Tibial nerve (tissue), 4 donors: ENCODE data around the gene KIF21A. TPM values are rescaled to one million over a fixed set of nuclear protein-coding genes. Genes with fewer than 3 reads are reported as not detected.

Source experiments
- DNase-seq, 2 donors: peaks; one replicate each; pipeline ENCODE4 v3.0.0-alpha.2; 2019; ENCODE audit warnings: low spot score in 2 of 2
- H3K27ac ChIP-seq, 4 donors: fragments of 200-600 bp; sonication (generic) in 3 of 4; one replicate each; pipeline ENCODE4 v1.5.1; 2017 to 2019; ENCODE audit warnings: mild to moderate bottlenecking in 1 of 4
- H3K27me3 ChIP-seq, 2 donors: fragments of 200-600 bp; sonication (generic) in 1 of 2; one replicate each; pipeline versions ENCODE4 v1.5.1 to v1.6.0; 2017 to 2019
- H3K36me3 ChIP-seq, 3 donors: fragments of 200-600 bp; sonication (generic); one replicate each; pipeline ENCODE4 v1.5.1; 2018 to 2019
- H3K4me1 ChIP-seq, 4 donors: fragments of 200-600 bp; sonication (generic) in 3 of 4; one replicate each; pipeline ENCODE4 v1.5.1; 2017 to 2019
- H3K4me3 ChIP-seq, 4 donors: fragments of 200-600 bp; sonication (generic) in 3 of 4; one replicate each; pipeline ENCODE4 v1.5.1; 2017 to 2019; ENCODE audit warnings: mild to moderate bottlenecking in 1 of 4, moderate library complexity in 1 of 4
- H3K9me3 ChIP-seq, 4 donors: fragments of 200-600 bp; sonication (generic) in 3 of 4; one replicate each; pipeline ENCODE4 v1.5.1; 2017 to 2019
- CTCF ChIP-seq, 5 experiments: fragments of 200-600 bp in 3 of 5; fragments of 450-650 bp in 2 of 5; sonication (generic) in 3 of 5; IDR thresholded peaks; one replicate each; pipeline ENCODE4 v1.5.1; 2016 to 2019; ENCODE audit warnings: antibody characterized with exemption in 5 of 5, mild to moderate bottlenecking in 3 of 5, moderate library complexity in 2 of 5
- EP300 ChIP-seq, 2 donors: sonication (generic); formaldehyde crosslinking; IDR thresholded peaks; one replicate each; pipeline ENCODE4 v1.6.1; 2017; ENCODE audit warnings: antibody characterized with exemption in 2 of 2, mild to moderate bottlenecking in 1 of 2
- POLR2A ChIP-seq, 2 donors: fragments of 450-650 bp; IDR thresholded peaks; one replicate each; pipeline ENCODE4 v1.6.1; 2017; ENCODE audit warnings: antibody characterized with exemption in 2 of 2, mild to moderate bottlenecking in 2 of 2, moderate library complexity in 2 of 2
- WGBS, 2 donors: methylation state at CpG; one replicate each; pipeline ENCODE4 v1.1.5; 2018; 5-methylcytosine and 5-hydroxymethylcytosine counted together
- total RNA-seq, 4 donors: library from RNA; depleted of rRNA; stranded (reverse); fragments of >200 nt; gene quantifications; one replicate each; pipeline ENCODE4 v1.1.0, GENCODE V29; 2016

The KIF21A gene
- total RNA-seq, 4 donors from 2014 or later: 13.5 to 56.6 (median 30.2) TPM

GRCh38 chr12:39435531-39435930 is 7.4 kb downstream of the KIF21A start:
- Histone ChIP-seq H3K4me3 (no peak overlapping the region), H3K9me3 (no peaks in the 10 kb centered on the region), H3K4me1 (peaks cover 0 to 7% (median 2%) of the 10 kb centered on the region in 4 donors), H3K27me3 (no peaks in the 10 kb centered on the region), H3K27ac (no peak overlapping the region), H3K36me3 (no peaks in the 10 kb centered on the region)
- no peak for TF ChIP-seq EP300 (IDR thresholded peaks at IDR 0.05)
- no peak for TF ChIP-seq POLR2A (IDR thresholded peaks at IDR 0.05)
- TF ChIP-seq CTCF (IDR thresholded peaks at IDR 0.05): no peak
- WGBS, 2 donors: 70 to 71% methylated on average over 3 of the region's 3 CpGs
- DNase-seq: no peak

DNA sequence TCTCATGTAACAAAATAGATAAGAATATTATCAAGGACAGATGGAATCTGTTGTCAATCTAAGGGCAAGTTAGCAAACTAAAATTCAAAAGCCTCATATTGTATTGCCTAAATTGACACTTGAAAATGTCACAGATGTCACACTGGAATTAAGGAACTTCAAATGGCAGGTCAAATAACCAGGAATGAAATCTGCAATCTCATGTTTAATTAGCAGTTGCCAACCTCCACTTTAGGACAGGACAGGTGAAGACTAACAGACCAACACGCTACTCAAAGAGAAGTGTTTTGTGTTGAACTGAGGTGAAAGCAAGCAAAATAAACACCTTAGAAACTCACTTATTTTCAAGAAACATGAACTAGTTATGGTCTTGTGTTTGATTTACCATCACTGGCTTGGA is 11.1 kb downstream of the KIF21A start:
- no peak overlapping the region for H3K27ac ChIP-seq
- no peak for TF ChIP-seq POLR2A (IDR thresholded peaks at IDR 0.05)
- no peak for TF ChIP-seq EP300 (IDR thresholded peaks at IDR 0.05)
- TF ChIP-seq CTCF (IDR thresholded peaks at IDR 0.05): no peak
- no peak overlapping the region for H3K4me3 ChIP-seq
- H3K4me1 ChIP-seq: no peaks in the 10 kb centered on the region
- DNase-seq: no peak
- H3K27me3 ChIP-seq: no peaks in the 10 kb centered on the region
- H3K36me3 ChIP-seq: no peaks in the 10 kb centered on the region
- H3K9me3 ChIP-seq: no peaks in the 10 kb centered on the region
- WGBS, 2 donors: 73 to 93% methylated on average over 1 of the region's 1 CpG

DNA sequence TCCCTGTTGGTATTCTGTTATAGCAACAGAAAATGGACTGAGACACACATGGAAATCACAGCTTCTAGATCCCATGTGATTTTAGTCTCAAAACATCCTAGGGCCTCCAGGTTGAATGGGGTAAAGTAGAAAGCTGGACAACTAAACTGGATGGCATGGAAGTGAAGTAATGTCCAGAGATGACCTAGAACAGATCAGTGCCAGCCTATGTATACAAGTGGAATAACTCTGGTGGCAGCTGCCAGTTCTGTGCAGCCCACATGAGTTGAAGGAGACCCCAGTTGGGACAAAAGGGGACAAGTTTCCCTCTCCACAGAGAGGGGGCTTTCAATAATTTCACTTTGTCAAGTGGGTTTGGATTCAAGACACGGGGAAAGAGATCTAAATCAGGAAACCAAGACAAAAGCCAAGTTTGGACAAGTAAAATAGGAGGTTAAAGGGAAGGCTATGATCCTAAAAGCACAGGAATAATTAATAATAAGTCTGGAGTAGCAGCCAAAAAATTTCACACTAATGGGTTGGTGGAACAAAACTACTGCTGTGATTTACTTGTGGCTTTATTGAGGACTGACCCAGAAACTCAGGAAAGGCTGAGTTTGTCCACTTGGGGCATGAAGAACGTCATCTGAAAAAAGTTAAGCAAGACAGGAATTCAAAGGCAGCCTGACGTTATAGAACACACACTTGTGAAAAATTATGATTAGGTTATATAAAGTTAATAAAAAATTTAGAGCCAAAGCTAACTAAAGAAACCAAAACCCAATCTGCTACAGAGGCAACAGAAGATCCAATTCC is 11.7 kb downstream of the KIF21A start:
- Histone ChIP-seq H3K4me3 (no peak overlapping the region), H3K27me3 (no peaks in the 10 kb centered on the region), H3K9me3 (no peaks in the 10 kb centered on the region), H3K27ac (no peak overlapping the region), H3K4me1 (no peaks in the 10 kb centered on the region), H3K36me3 (no peaks in the 10 kb centered on the region)
- no peak for DNase-seq
- WGBS, 2 donors: 39 to 46% methylated on average over 3 of the region's 3 CpGs
- no peak for TF ChIP-seq EP300 (IDR thresholded peaks at IDR 0.05)
- no peak for TF ChIP-seq POLR2A (IDR thresholded peaks at IDR 0.05)

DNA sequence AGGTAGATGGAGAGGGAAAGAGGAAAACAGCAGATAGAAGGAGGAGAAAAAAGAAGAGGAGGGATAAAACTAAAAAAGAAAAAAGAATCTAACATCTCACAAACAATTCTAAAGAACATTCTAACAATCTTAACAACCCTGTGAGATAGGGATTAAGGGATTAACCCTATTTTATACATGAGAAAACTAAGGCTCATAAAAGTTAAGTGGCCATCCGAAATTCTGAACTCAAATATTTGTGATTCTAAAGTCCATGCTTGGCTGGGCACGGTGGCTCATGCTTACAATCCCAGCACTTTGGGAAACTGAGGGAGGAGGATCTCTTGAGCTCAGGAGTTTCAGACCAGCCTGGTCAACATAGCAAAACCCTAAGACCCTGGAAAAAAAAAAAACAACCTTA is 13.1 kb downstream of the KIF21A start:
- no peaks in the 10 kb centered on the region for H3K27me3 ChIP-seq
- H3K4me3 ChIP-seq: no peak overlapping the region
- 85 to 87% methylated on average over 2 of the region's 2 CpGs for WGBS, 2 donors
- H3K36me3 ChIP-seq: no peaks in the 10 kb centered on the region
- DNase-seq: no peak
- H3K9me3 ChIP-seq: no peaks in the 10 kb centered on the region
- no peak overlapping the region for H3K27ac ChIP-seq
- TF ChIP-seq POLR2A (IDR thresholded peaks at IDR 0.05): no peak
- TF ChIP-seq EP300 (IDR thresholded peaks at IDR 0.05): no peak
- no peak for TF ChIP-seq CTCF (IDR thresholded peaks at IDR 0.05)
- H3K4me1 ChIP-seq: no peaks in the 10 kb centered on the region

DNA sequence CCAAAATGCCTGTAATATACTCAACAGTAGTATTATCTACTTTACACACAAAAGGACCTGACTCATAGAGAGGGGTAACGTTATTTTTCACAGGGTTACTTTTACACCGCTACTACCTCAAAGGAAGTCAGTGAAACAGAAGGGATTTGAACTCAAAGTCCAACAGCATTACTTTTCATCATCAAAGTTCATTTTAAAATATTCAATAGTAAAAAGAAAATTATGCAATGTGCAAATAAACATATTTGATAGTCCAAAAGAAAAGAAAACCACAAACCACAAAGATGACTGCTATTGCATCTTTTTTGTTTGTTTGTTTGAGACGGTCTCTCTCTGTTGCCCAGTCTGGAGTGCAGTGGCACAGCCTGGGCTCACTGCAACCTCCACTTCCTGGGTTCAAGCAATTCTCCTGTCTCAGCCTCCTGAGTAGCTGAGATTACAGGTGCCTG is 15.5 kb downstream of the KIF21A start:
- H3K9me3 ChIP-seq: no peaks in the 10 kb centered on the region
- H3K4me3 ChIP-seq: no peak overlapping the region
- TF ChIP-seq CTCF (IDR thresholded peaks at IDR 0.05): no peak
- TF ChIP-seq EP300 (IDR thresholded peaks at IDR 0.05): no peak
- no peak for TF ChIP-seq POLR2A (IDR thresholded peaks at IDR 0.05)
- 71 to 77% methylated on average over 3 of the region's 3 CpGs for WGBS, 2 donors
- no peaks in the 10 kb centered on the region for H3K4me1 ChIP-seq
- no peak overlapping the region for H3K27ac ChIP-seq
- H3K36me3 ChIP-seq: no peaks in the 10 kb centered on the region
- no peaks in the 10 kb centered on the region for H3K27me3 ChIP-seq
- DNase-seq: no peak
